ENCODE measurements around the gene KCNN3. TPM values are rescaled to one million over a fixed set of nuclear protein-coding genes. Genes with fewer than 3 reads are reported as not detected.

KCNN3 gene
- total and polyA plus RNA-seq, 2 of the 8 experiments (the other 6 are each of a cell fraction or from before 2014, with no cell fraction given), result 2.8 to 3.7 TPM

DNA sequence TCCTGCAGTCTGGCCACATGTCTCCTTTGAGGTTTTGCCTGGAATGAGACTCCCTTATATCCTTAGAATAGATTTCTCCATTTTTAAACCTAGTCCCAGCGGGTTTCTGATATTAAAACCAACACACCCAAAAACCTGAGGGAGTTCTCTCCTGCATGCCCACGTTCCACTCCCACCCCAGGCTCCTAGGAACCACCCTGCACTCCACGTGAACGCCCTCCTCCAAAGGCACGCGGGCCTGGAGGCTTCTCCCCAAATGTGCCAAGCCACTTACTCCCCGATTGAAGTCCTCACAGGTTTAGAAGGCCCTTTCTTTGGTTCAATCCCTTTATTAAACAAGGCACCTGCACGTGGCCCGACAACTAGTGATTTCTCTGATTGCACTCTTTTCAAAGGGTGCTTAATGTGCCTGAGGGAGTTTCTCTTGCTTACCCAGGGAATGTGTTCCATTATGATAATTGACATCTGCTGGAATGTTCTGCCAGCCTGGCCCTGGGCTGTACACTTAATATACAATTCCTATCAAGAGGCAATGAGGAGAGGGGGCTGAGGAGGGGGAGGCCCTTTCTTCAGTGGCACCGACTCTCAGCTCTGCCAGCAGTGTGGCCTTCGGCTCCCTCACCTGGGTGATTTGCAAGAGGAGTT is 157.8 kb downstream of the KCNN3 start:
- WGBS, 2 experiments (ENCODE audit: extremely low coverage in 1 of 2, insufficient coverage in 1 of 2, insufficient read length in 1 of 2, insufficient replicate concordance in 2 of 2, low coverage in 1 of 2, low lambda C conversion rate in 2 of 2, missing lambda C conversion rate in 1 of 2), result 91% methylated on average over 10 of the region's 11 CpGs; no CpG with 5 or more reads in 1 of the 2 experiments
- Histone ChIP-seq H3K18ac (ENCODE audit: extremely low read depth, low read length) (no peak overlapping the region), H4K8ac (ENCODE audit: extremely low read depth, insufficient read depth, low read length) (no peak overlapping the region), H4K5ac (ENCODE audit: insufficient read length, low read depth, low read length) (no peak overlapping the region), H3K23ac (ENCODE audit: insufficient read length) (no peak overlapping the region), H4K20me1 (replicated peaks in 1 of 2; ENCODE audit: control insufficient read depth in 1 of 2, insufficient read depth in 2 of 2, low read length in 2 of 2) (peaks cover 0 to 4% of the 10 kb centered on the region in 2 experiments), H2BK5ac (ENCODE audit: low read depth, low read length) (no peak overlapping the region), H2AFZ (ENCODE audit: low read length) (no peak overlapping the region), H3K79me1 (ENCODE audit: low read depth, low read length) (peaks cover 3% of the 10 kb centered on the region; the same call in 1 of the 2 replicates), H3K56ac (replicated peaks; ENCODE audit: insufficient read length, low read depth, low read length) (no peak overlapping the region), H3K9ac (replicated peaks in 1 of 4; ENCODE audit: extremely low read depth in 1 of 4, low read depth in 3 of 4, low read length in 3 of 4) (no peak overlapping the region), H3K36me3 (ENCODE audit: control insufficient read depth in 2 of 4, insufficient read depth in 4 of 4, low read length in 3 of 4) (no peaks in the 10 kb centered on the region; a peak in 1 of 8 replicates), H3K9me3 (ENCODE audit: insufficient read depth in 2 of 2, low read depth in 1 of 2, low read length in 1 of 2) (no peaks in the 10 kb centered on the region), H3K4me1 (replicated peaks in 1 of 4; ENCODE audit: control insufficient read depth in 3 of 4, insufficient read depth in 4 of 4, low read length in 3 of 4) (peaks cover 0 to 2% (median 0%) of the 10 kb centered on the region in 4 experiments; a peak in 2 of 7 replicates), H3K4me2 (ENCODE audit: insufficient read depth in 1 of 2, low read depth in 2 of 2, low read length in 2 of 2) (no peak overlapping the region), H2BK120ac (replicated peaks; ENCODE audit: low read depth, low read length) (no peak overlapping the region), H2BK15ac (ENCODE audit: low read length) (no peak overlapping the region), H4K91ac (replicated peaks; ENCODE audit: insufficient read length, low read length) (no peak overlapping the region), H3K4me3 (ENCODE audit: extremely low read depth in 1 of 4, insufficient read depth in 2 of 4, low read depth in 3 of 4, low read length in 4 of 4) (no peak overlapping the region), H2AK5ac (ENCODE audit: low read depth, low read length) (no peak overlapping the region), H2BK12ac (ENCODE audit: low read depth, low read length) (no peak overlapping the region), H2BK20ac (ENCODE audit: low read length) (no peak overlapping the region), H3K79me2 (ENCODE audit: control insufficient read depth in 1 of 2, insufficient read depth in 2 of 2, low read length in 2 of 2) (no peaks in the 10 kb centered on the region), H3K14ac (ENCODE audit: insufficient read length) (no peak overlapping the region), H3K27me3 (replicated peaks in 1 of 4; ENCODE audit: control insufficient read depth in 3 of 4, extremely low read depth in 1 of 4, insufficient read depth in 3 of 4, low read length in 3 of 4) (no peaks in the 10 kb centered on the region), H3K23me2 (ENCODE audit: low read depth, low read length) (peaks cover 9% of the 10 kb centered on the region; the same call in 1 of the 2 replicates), H3K27ac (ENCODE audit: low read depth, low read length) (no peak overlapping the region), H3K4ac (replicated peaks; ENCODE audit: insufficient read length, low read depth, low read length) (no peak overlapping the region)
- FAIRE-seq, result no peak
- ChIA-PET POLR2A (ENCODE audit: partially characterized antibody) (no interaction called here), CTCF (ENCODE audit: partially characterized antibody) (interaction anchor here (0.7 to 1.3 kb wide), 3 partner anchors 11 to 77 kb away, joined by 3 read pairs; no protein-coding TSS in a partner anchor)
- no peak for DNase-seq (ENCODE audit: low read depth in 1 of 2, low spot score in 2 of 2)
- TF ChIP-seq RAD21 (IDR thresholded peaks at IDR 0.05 in 1 of 2, conservative IDR thresholded peaks at IDR 0.05 in 1 of 2; ENCODE audit: low read depth in 2 of 2, low read length in 2 of 2) (peak in 1 of 2 experiments; percentile 15; a peak in 1 of 4 replicates), RNF2 (IDR thresholded peaks at IDR 0.05; ENCODE audit: borderline replicate concordance, low read depth, low read length, missing control alignments, poor library complexity, severe bottlenecking) (no peak), CBX8 (IDR thresholded peaks at IDR 0.05; ENCODE audit: borderline replicate concordance, low read depth, low read length) (no peak), BRCA1 (IDR thresholded peaks at IDR 0.05; ENCODE audit: low read depth, low read length) (no peak), TAF1 (IDR thresholded peaks at IDR 0.05; ENCODE audit: low read depth, low read length) (no peak), POU5F1 (IDR thresholded peaks at IDR 0.05; ENCODE audit: low read depth, low read length) (no peak)
